Measurements from ENCODE around the gene OTP. TPM values are rescaled to one million over a fixed set of nuclear protein-coding genes. Genes with fewer than 3 reads are reported as not detected.

Gene OTP
- total and polyA plus RNA-seq, 2 donors (not counting 1 experiment from before 2014, with no cell fraction given), result 0.03 TPM; not detected in 1

- Histone ChIP-seq H3K4me3 (ENCODE audit: control extremely low read depth in 1 of 5, extremely low read depth in 1 of 5, insufficient read depth in 1 of 5, low read depth in 2 of 5, low read length in 4 of 5) (no peak overlapping the region), H3K36me3 (replicated peaks in 1 of 2; ENCODE audit: control extremely low read depth in 1 of 2, control insufficient read depth in 1 of 2, extremely low read depth in 1 of 2, insufficient read depth in 2 of 2, low read length in 1 of 2) (no peaks in the 10 kb centered on the region), H3K27ac (ENCODE audit: low read length in 2 of 2) (no peak overlapping the region), H4K20me1 (ENCODE audit: control insufficient read depth, insufficient read depth, low read length, poor library complexity, severe bottlenecking) (no peaks in the 10 kb centered on the region), H3K27me3 (replicated peaks in 1 of 4; ENCODE audit: control extremely low read depth in 1 of 4, control insufficient read depth in 3 of 4, insufficient read depth in 4 of 4, low read length in 3 of 4) (peaks cover 2 to 93% (median 85%) of the 10 kb centered on the region in 4 experiments), H3K4me2 (replicated peaks; ENCODE audit: low read depth, low read length, poor library complexity, severe bottlenecking) (no peak overlapping the region), H3K4me1 (ENCODE audit: control insufficient read depth in 2 of 2, insufficient read depth in 2 of 2, low read length in 2 of 2) (peaks cover 45 to 74% of the 10 kb centered on the region in 2 donors), H3K79me2 (ENCODE audit: control insufficient read depth, insufficient read depth, low read length) (no peaks in the 10 kb centered on the region), H2AFZ (ENCODE audit: insufficient read depth, low read depth, low read length, poor library complexity, severe bottlenecking) (no peak overlapping the region), H3K9me3 (ENCODE audit: control extremely low read depth in 1 of 3, control insufficient read depth in 2 of 3, insufficient read depth in 1 of 3, low read length in 2 of 3) (peaks cover 0 to 67% (median 34%) of the 10 kb centered on the region in 3 donors), H3K9ac (ENCODE audit: low read length) (no peak overlapping the region)
- no peak overlapping the region for H3K4me3 Mint-ChIP-seq
- H3K27me3 Mint-ChIP-seq, result peaks cover 84% of the 10 kb centered on the region
- ATAC-seq (ENCODE audit: low read depth) (no peak), DNase-seq (peak; percentile 38)
- POLR2A ChIA-PET, result no interaction called here
- CTCF ChIA-PET, result interaction anchor here (1.5 kb wide), 1 partner anchor 10 kb away, joined by 3 read pairs; no protein-coding TSS in a partner anchor
- 20% methylated on average over 1 of the region's 19 CpGs for WGBS (ENCODE audit: insufficient coverage)
- peaks cover 7% of the 10 kb centered on the region for H3K9me3 Mint-ChIP-seq (ENCODE audit: insufficient read depth)
- peaks cover 21% of the 10 kb centered on the region for H3K4me1 Mint-ChIP-seq
- no peak for TF ChIP-seq EZH2 (IDR thresholded peaks at IDR 0.05; ENCODE audit: borderline replicate concordance, insufficient read depth, low read depth, low read length, poor library complexity, severe bottlenecking)
- TF ChIP-seq, protein P1, sequence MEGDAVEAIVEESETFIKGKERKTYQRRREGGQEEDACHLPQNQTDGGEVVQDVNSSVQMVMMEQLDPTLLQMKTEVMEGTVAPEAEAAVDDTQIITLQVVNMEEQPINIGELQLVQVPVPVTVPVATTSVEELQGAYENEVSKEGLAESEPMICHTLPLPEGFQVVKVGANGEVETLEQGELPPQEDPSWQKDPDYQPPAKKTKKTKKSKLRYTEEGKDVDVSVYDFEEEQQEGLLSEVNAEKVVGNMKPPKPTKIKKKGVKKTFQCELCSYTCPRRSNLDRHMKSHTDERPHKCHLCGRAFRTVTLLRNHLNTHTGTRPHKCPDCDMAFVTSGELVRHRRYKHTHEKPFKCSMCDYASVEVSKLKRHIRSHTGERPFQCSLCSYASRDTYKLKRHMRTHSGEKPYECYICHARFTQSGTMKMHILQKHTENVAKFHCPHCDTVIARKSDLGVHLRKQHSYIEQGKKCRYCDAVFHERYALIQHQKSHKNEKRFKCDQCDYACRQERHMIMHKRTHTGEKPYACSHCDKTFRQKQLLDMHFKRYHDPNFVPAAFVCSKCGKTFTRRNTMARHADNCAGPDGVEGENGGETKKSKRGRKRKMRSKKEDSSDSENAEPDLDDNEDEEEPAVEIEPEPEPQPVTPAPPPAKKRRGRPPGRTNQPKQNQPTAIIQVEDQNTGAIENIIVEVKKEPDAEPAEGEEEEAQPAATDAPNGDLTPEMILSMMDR (IDR thresholded peaks at IDR 0.05), result no peak
- intact Hi-C loops (cut with micrococcal nuclease), result loop anchor here (10.0 kb wide), 1 partner anchor 623 kb away; no protein-coding TSS in a partner anchor
- peak overlapping the region; percentile 50 for H3K27ac Mint-ChIP-seq
Observed at GRCh38 chr5:77641963-77642737, 3.6 kb upstream of the OTP start.
